H9 (cell line): Measurements from ENCODE around the gene NTNG2. TPM values are rescaled to one million over a fixed set of nuclear protein-coding genes. Genes with fewer than 3 reads are reported as not detected.

ENCODE experiments used
- DNase-seq: peaks from one replicate; pipeline ENCODE4 v3.0.0-alpha.2; 2017
- H2AFZ ChIP-seq: one replicate; pipeline ENCODE4 v1.6.1; 2013; ENCODE audit warnings: mild to moderate bottlenecking, low read length, control low read depth, moderate library complexity
- H2AK5ac ChIP-seq: 2 replicates; pipeline ENCODE4 v1.6.1; 2013; ENCODE audit warnings: low read length, control low read depth, mixed read lengths; ENCODE audit not compliant: insufficient read length
- H2BK120ac ChIP-seq: one replicate; pipeline ENCODE4 v1.6.1; 2013; ENCODE audit warnings: low read depth, mild to moderate bottlenecking, low read length, control low read depth, inconsistent platforms; ENCODE audit not compliant: poor library complexity, severe bottlenecking
- H2BK12ac ChIP-seq: 2 replicates; pipeline ENCODE4 v1.6.1; 2013; ENCODE audit warnings: low read length, control low read depth, mixed read lengths, low read depth; ENCODE audit not compliant: insufficient read length
- H2BK15ac ChIP-seq: 2 replicates; pipeline ENCODE4 v1.6.1; 2013; ENCODE audit warnings: low read depth, low read length, control low read depth
- H2BK20ac ChIP-seq: one replicate; pipeline ENCODE4 v1.6.1; 2013; ENCODE audit warnings: low read depth, mild to moderate bottlenecking, low read length, control low read depth, inconsistent platforms; ENCODE audit not compliant: poor library complexity, severe bottlenecking
- H2BK5ac ChIP-seq: 2 replicates; pipeline ENCODE4 v1.6.1; 2013; ENCODE audit warnings: low read length, control low read depth, mixed read lengths; ENCODE audit not compliant: insufficient read length
- H3K14ac ChIP-seq: 2 replicates; pipeline ENCODE4 v1.6.1; 2013; ENCODE audit warnings: low read length, control low read depth; ENCODE audit not compliant: insufficient read depth
- H3K18ac ChIP-seq: 2 replicates; pipeline ENCODE4 v1.6.1; 2013; ENCODE audit warnings: low read depth, mild to moderate bottlenecking, mixed read lengths, low read length, control low read depth; ENCODE audit not compliant: insufficient read length
- H3K23ac ChIP-seq: 2 replicates; pipeline ENCODE4 v1.6.1; 2013; ENCODE audit warnings: low read length, control low read depth, mixed read lengths, low read depth; ENCODE audit not compliant: insufficient read length
- H3K23me2 ChIP-seq: 2 replicates; pipeline ENCODE4 v1.6.1; 2013; ENCODE audit warnings: low read depth, mild to moderate bottlenecking, mixed read lengths, low read length, control low read depth; ENCODE audit not compliant: insufficient read length, poor library complexity, severe bottlenecking
- H3K27ac ChIP-seq: 2 replicates; pipeline ENCODE4 v1.5.1; 2013; ENCODE audit warnings: low read length, control low read depth, mixed read lengths, low read depth; ENCODE audit not compliant: insufficient read length
- H3K27me3 ChIP-seq: 2 replicates; pipeline ENCODE4 v1.6.1; 2013; ENCODE audit warnings: low read length, control low read depth, inconsistent platforms; ENCODE audit not compliant: insufficient read depth
- H3K4ac ChIP-seq: 2 replicates; pipeline ENCODE4 v1.6.1; 2013; ENCODE audit warnings: low read depth, mild to moderate bottlenecking, control low read depth, inconsistent platforms, low read length, moderate library complexity
- H3K4me1 ChIP-seq: 2 replicates; pipeline ENCODE4 v1.6.1; 2013; ENCODE audit warnings: low read length, control low read depth, inconsistent platforms; ENCODE audit not compliant: insufficient read depth
- H3K4me2 ChIP-seq: 2 replicates; pipeline ENCODE4 v1.6.1; 2013; ENCODE audit warnings: low read length, control low read depth, mixed read lengths; ENCODE audit not compliant: insufficient read length, insufficient read depth
- H3K56ac ChIP-seq: 2 replicates; pipeline ENCODE4 v1.6.1; 2013; ENCODE audit warnings: low read depth, mild to moderate bottlenecking, mixed read lengths, low read length, control low read depth; ENCODE audit not compliant: insufficient read length
- H3K79me1 ChIP-seq: 2 replicates; pipeline ENCODE4 v1.6.1; 2013; ENCODE audit warnings: low read depth, mild to moderate bottlenecking, moderate library complexity, low read length, control low read depth, inconsistent platforms; ENCODE audit not compliant: insufficient read depth, poor library complexity, severe bottlenecking
- H3K79me2 ChIP-seq: 2 replicates; pipeline ENCODE4 v1.6.1; 2013; ENCODE audit warnings: low read length, control low read depth, inconsistent platforms; ENCODE audit not compliant: insufficient read depth
- H3K9ac ChIP-seq: 2 replicates; pipeline ENCODE4 v1.6.1; 2013; ENCODE audit warnings: low read length, control low read depth, mixed read lengths; ENCODE audit not compliant: insufficient read length; ENCODE audit errors: extremely low read depth
- H3K9me3 ChIP-seq: one replicate; pipeline ENCODE4 v1.6.1; 2013; ENCODE audit warnings: low read depth, low read length, inconsistent platforms; ENCODE audit not compliant: control insufficient read depth
- H3T11ph ChIP-seq: one replicate; pipeline ENCODE4 v1.6.1; 2013; ENCODE audit warnings: mild to moderate bottlenecking, low read length, control low read depth, inconsistent platforms
- H4K20me1 ChIP-seq: one replicate; pipeline ENCODE4 v1.6.1; 2013; ENCODE audit not compliant: control insufficient read depth, insufficient read length, insufficient read depth
- H4K5ac ChIP-seq: 2 replicates; pipeline ENCODE4 v1.6.1; 2013; ENCODE audit warnings: low read depth, mild to moderate bottlenecking, mixed read lengths, low read length, control low read depth; ENCODE audit not compliant: insufficient read length
- H4K8ac ChIP-seq: replicated peaks from 2 replicates; pipeline ENCODE4 v1.6.1; 2013; ENCODE audit warnings: low read length, control low read depth, mixed read lengths, low read depth; ENCODE audit not compliant: insufficient read length
- H4K91ac ChIP-seq: 2 replicates; pipeline ENCODE4 v1.6.1; 2013; ENCODE audit warnings: low read depth, mild to moderate bottlenecking, moderate library complexity, mixed read lengths, low read length, control low read depth; ENCODE audit not compliant: insufficient read length
- H3K27ac Mint-ChIP-seq, 3 experiments: 2 replicates in 2 of 3; 3 replicates in 1 of 3; pipeline ENCODE4 v1.8.0; 2020 to 2021; ENCODE audit warnings: mixed read lengths in 3 of 3, mild to moderate bottlenecking in 1 of 3, moderate library complexity in 1 of 3
- H3K27me3 Mint-ChIP-seq: 2 replicates; pipeline ENCODE4 v1.8.0; 2021; ENCODE audit warnings: low read depth, mild to moderate bottlenecking, moderate library complexity, mixed read lengths
- H3K36me3 Mint-ChIP-seq, 3 experiments: 2 replicates in 2 of 3; 3 replicates in 1 of 3; pipeline ENCODE4 v1.8.0; 2020 to 2021; ENCODE audit warnings: low read depth in 3 of 3, mixed read lengths in 3 of 3; ENCODE audit not compliant: insufficient read depth in 1 of 3
- H3K4me1 Mint-ChIP-seq, 2 experiments: 2 replicates each; pipeline ENCODE4 v1.8.0; 2020; ENCODE audit warnings: mixed read lengths in 2 of 2
- H3K4me3 Mint-ChIP-seq, 2 experiments: 2 replicates in 1 of 2; 3 replicates in 1 of 2; pipeline ENCODE4 v1.8.0; 2020 to 2021; ENCODE audit warnings: mild to moderate bottlenecking in 2 of 2, mixed read lengths in 2 of 2, moderate library complexity in 1 of 2
- H3K9me3 Mint-ChIP-seq, 2 experiments: 2 replicates in 1 of 2; 3 replicates in 1 of 2; pipeline ENCODE4 v1.8.0; 2020; ENCODE audit warnings: mild to moderate bottlenecking in 2 of 2, mixed read lengths in 2 of 2, moderate library complexity in 1 of 2
- CTCF ChIP-seq: fragments of 200-600 bp; sonication (generic); conservative IDR thresholded peaks from 3 replicates; pipeline ENCODE4 v1.8.0; 2021; ENCODE audit warnings: antibody characterized with exemption, mild to moderate bottlenecking
- WGBS: extraction: QIAGEN DNeasy Blood & Tissue Kit; methylation state at CpG from one replicate; pipeline ENCODE4 v1.1.7; 2013; ENCODE audit warnings: missing lambda C conversion rate, low lambda C conversion rate, mixed read lengths; ENCODE audit not compliant: insufficient read length; ENCODE audit errors: extremely low coverage; 5-methylcytosine and 5-hydroxymethylcytosine counted together
- total RNA-seq: library from RNA; stranded (reverse); gene quantifications from 2 replicates; pipeline ENCODE4 v1.2.1, GENCODE V29; 2021

NTNG2 gene
- total RNA-seq, 1 experiment from 2014 or later, result 0.52 TPM

GRCh38 chr9:132166599-132166998 lies 4.7 kb downstream of the NTNG2 start:
- peak; percentile 75 for TF ChIP-seq CTCF
- H4K91ac ChIP-seq, result no peak overlapping the region
- no peaks in the 10 kb centered on the region for H3K79me2 ChIP-seq
- H3K14ac ChIP-seq, result no peak overlapping the region
- no peak overlapping the region for H2BK120ac ChIP-seq
- H4K20me1 ChIP-seq, result no peaks in the 10 kb centered on the region
- H3K27me3 ChIP-seq, result peaks cover 31% of the 10 kb centered on the region; the same call in 1 of the 2 replicates
- peaks cover 6% of the 10 kb centered on the region for H3K23me2 ChIP-seq
- no peak overlapping the region for H2BK12ac ChIP-seq
- H2BK20ac ChIP-seq, result no peak overlapping the region
- no peak overlapping the region for H3K9ac ChIP-seq
- peaks cover 5 to 44% of the 10 kb centered on the region in 2 experiments for H3K4me1 Mint-ChIP-seq
- no peaks in the 10 kb centered on the region for H3K9me3 ChIP-seq
- H3K4ac ChIP-seq, result no peak overlapping the region
- no peak overlapping the region for H3K18ac ChIP-seq
- H4K5ac ChIP-seq, result no peak overlapping the region
- no peak overlapping the region for H3K56ac ChIP-seq
- no peak overlapping the region for H2BK15ac ChIP-seq
- H3K4me3 Mint-ChIP-seq, result no peak overlapping the region
- H3K4me1 ChIP-seq, result no peaks in the 10 kb centered on the region
- no peak overlapping the region for H3K4me2 ChIP-seq
- no peak overlapping the region for H3T11ph ChIP-seq
- H3K36me3 Mint-ChIP-seq, result no peaks in the 10 kb centered on the region; a peak in 1 of 7 replicates
- no peak overlapping the region for H3K23ac ChIP-seq
- peaks cover 2 to 4% of the 10 kb centered on the region in 2 experiments; a peak in 4 of 5 replicates for H3K9me3 Mint-ChIP-seq
- no peak overlapping the region for H3K27ac ChIP-seq
- peak; percentile 85 for DNase-seq
- no peak overlapping the region for H4K8ac ChIP-seq
- H3K79me1 ChIP-seq, result no peaks in the 10 kb centered on the region
- no CpG with 5 or more reads among the region's 19 CpGs for WGBS
- no peak overlapping the region for H2BK5ac ChIP-seq
- no peak overlapping the region for H2AFZ ChIP-seq
- peaks cover 79% of the 10 kb centered on the region for H3K27me3 Mint-ChIP-seq
- no peak overlapping the region for H3K27ac Mint-ChIP-seq
- no peak overlapping the region for H2AK5ac ChIP-seq
